Ishikawa (cell line): ENCODE data around the gene PDE3B.
A peak's percentile ranks its signal among the peaks of the same experiment; 100 is the strongest.

Experiments
- CEBPB ChIP-seq: IDR thresholded peaks from 2 replicates; pipeline ENCODE4 v1.6.1; 2012
- CREB1 ChIP-seq: IDR thresholded peaks from 2 replicates; pipeline ENCODE4 v1.6.1; 2012; ENCODE audit warnings: low read depth
- EGR1 ChIP-seq: IDR thresholded peaks from 2 replicates; pipeline ENCODE4 v1.6.1; 2012
- EP300 ChIP-seq: IDR thresholded peaks from 2 replicates; pipeline ENCODE4 v1.6.1; 2012; ENCODE audit warnings: borderline replicate concordance
- FOXM1 ChIP-seq: IDR thresholded peaks from 2 replicates; pipeline ENCODE4 v1.6.1; 2012; ENCODE audit warnings: low read depth, borderline replicate concordance
- NFIC ChIP-seq: IDR thresholded peaks from 2 replicates; pipeline ENCODE4 v1.6.1; 2012
- RAD21 ChIP-seq: IDR thresholded peaks from 2 replicates; pipeline ENCODE4 v1.6.1; 2012; ENCODE audit warnings: low read depth
- TAF1 ChIP-seq: IDR thresholded peaks from 2 replicates; pipeline ENCODE4 v1.6.1; 2012; ENCODE audit warnings: low read depth, mild to moderate bottlenecking
- TCF12 ChIP-seq: IDR thresholded peaks from 2 replicates; pipeline ENCODE4 v1.6.1; 2012; ENCODE audit warnings: low read depth
- TEAD4 ChIP-seq: IDR thresholded peaks from 2 replicates; pipeline ENCODE4 v1.6.1; 2012
- YY1 ChIP-seq: IDR thresholded peaks from 2 replicates; pipeline ENCODE4 v1.6.1; 2012; ENCODE audit warnings: low read depth
- ZBTB7A ChIP-seq: IDR thresholded peaks from 2 replicates; pipeline ENCODE4 v1.6.1; 2012; ENCODE audit warnings: low read depth
- TF ChIP-seq, protein P1 (sequence below): IDR thresholded peaks from 2 replicates; pipeline ENCODE4 v1.6.1; 2012
- TF ChIP-seq, protein P2 (sequence below): IDR thresholded peaks from 2 replicates; pipeline ENCODE4 v1.6.1; 2012
- TF ChIP-seq, protein P3 (sequence below): IDR thresholded peaks from 2 replicates; pipeline ENCODE4 v1.6.1; 2012; ENCODE audit warnings: low read depth, mild to moderate bottlenecking

Gene PDE3B

DNA sequence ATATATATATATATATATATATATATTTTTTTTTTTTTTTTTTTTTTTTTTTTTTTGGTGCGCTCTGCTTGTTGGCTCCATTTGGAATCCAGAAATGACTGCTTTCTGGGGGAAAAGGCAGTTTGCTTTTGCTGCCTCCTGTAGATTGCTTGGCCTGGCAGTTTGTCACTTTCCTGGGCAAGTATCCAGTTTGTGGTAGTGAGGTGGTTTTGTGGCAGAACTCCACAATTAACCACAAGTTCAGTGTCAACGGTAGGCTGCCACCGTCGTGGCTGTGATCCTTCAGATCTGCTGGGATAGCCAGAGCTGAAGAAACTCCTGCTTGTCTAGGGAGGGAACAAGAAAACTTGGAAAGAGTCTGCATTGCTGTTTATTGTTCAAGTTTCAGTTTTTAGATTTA is 5.0 kb upstream of the PDE3B start:
- no peak for TF ChIP-seq FOXM1

DNA sequence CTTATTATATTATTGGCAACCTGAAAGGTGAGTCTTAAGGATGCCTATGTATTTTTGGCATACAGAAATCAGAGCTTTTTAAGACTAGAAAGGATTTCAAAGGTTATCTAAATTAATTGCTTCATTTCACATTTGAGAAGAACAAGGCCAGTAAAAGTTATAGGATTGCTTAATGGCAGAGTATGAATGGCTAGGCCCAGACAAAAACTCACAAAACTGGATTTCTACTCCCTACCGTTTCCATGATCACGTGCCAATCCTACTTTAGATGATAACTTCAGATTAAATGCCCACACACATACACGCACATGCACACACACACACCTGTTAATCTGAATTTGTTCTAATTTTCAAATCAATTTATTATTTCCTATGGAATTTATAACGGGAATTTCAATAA is 1.8 kb upstream of the PDE3B start:
- TF ChIP-seq, protein P1, sequence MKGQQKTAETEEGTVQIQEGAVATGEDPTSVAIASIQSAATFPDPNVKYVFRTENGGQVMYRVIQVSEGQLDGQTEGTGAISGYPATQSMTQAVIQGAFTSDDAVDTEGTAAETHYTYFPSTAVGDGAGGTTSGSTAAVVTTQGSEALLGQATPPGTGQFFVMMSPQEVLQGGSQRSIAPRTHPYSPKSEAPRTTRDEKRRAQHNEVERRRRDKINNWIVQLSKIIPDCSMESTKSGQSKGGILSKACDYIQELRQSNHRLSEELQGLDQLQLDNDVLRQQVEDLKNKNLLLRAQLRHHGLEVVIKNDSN: peak; percentile 76
- no peak for TF ChIP-seq NFIC
- TF ChIP-seq EP300: no peak

DNA sequence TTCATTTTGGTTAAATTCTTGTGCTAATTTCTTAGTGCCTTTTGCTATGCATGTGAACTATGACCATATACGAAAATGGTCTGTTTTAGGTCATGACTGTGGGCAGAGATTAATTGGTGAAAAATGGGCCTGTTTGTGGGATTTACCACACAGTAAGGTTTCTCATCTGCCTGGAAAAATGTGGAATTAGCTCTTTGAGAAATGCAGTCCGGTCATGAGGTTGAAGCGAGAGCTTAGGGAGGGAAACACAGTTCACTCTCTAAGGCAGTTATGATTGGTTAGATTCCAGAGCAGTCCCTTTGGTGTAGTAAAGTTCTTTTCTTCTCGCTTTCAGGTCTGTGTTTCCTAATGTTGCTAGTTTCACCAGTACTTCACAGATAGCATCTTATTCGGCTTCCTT is 1.2 kb upstream of the PDE3B start:
- no peak for TF ChIP-seq CEBPB
- TF ChIP-seq, protein P2, sequence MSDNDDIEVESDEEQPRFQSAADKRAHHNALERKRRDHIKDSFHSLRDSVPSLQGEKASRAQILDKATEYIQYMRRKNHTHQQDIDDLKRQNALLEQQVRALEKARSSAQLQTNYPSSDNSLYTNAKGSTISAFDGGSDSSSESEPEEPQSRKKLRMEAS: no peak
- TF ChIP-seq FOXM1: no peak
- no peak for TF ChIP-seq ZBTB7A

DNA sequence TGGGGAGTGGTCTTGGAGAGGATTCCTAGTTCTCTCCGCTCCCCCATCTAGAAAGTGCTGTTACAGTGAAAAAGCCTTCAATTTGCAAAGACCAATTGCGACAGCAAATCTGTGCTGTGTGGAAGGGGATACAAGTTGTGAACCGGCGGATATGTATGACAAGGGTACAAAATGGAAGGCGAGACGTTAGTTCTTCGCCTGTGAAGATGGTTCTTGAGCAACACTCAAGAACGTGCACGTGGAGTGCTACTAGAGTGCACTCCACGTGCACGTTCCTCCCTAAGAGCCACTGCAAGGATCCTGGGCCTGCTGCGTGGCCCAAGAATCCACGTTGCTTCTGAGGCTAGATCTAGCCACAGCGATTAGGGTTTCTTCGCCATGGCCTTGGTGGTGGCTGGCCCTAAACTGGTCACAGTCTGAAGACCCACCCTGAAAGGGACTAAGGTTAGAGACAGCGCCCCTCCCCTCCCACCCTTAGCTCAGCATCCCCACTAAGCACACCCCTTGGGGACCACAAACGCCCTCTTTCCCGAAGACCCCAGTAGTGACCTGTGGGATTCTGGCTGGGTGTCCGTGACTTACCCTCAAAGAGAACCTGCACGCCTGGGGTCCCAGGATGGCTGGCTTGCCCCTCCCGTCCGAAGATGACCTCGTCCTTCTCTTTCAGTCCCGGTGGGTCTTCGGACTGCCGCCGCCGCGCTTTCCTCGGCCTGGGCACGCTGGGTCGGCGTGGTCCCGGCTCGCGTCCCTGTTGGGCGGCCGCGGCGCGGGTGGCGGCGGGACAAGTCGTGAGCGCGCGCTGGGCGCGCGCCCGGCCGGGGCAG is 519 bp upstream of the PDE3B start:
- TF ChIP-seq, protein P2: peak; percentile 94
- TF ChIP-seq, protein P1: no peak

DNA sequence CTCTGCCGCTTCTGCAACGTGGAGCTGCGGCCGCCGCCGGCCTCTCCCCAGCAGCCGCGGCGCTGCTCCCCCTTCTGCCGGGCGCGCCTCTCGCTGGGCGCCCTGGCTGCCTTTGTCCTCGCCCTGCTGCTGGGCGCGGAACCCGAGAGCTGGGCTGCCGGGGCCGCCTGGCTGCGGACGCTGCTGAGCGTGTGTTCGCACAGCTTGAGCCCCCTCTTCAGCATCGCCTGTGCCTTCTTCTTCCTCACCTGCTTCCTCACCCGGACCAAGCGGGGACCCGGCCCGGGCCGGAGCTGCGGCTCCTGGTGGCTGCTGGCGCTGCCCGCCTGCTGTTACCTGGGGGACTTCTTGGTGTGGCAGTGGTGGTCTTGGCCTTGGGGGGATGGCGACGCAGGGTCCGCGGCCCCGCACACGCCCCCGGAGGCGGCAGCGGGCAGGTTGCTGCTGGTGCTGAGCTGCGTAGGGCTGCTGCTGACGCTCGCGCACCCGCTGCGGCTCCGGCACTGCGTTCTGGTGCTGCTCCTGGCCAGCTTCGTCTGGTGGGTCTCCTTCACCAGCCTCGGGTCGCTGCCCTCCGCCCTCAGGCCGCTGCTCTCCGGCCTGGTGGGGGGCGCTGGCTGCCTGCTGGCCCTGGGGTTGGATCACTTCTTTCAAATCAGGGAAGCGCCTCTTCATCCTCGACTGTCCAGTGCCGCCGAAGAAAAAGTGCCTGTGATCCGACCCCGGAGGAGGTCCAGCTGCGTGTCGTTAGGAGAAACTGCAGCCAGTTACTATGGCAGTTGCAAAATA is 816 bp downstream of the PDE3B start:
- TF ChIP-seq ZBTB7A: no peak; the same call in 1 of the 2 replicates
- TF ChIP-seq EGR1: no peak
- TF ChIP-seq TCF12: 0 out of 2 replicates have a peak, but pooled peaks have one; percentile 17
- no peak for TF ChIP-seq NFIC

DNA sequence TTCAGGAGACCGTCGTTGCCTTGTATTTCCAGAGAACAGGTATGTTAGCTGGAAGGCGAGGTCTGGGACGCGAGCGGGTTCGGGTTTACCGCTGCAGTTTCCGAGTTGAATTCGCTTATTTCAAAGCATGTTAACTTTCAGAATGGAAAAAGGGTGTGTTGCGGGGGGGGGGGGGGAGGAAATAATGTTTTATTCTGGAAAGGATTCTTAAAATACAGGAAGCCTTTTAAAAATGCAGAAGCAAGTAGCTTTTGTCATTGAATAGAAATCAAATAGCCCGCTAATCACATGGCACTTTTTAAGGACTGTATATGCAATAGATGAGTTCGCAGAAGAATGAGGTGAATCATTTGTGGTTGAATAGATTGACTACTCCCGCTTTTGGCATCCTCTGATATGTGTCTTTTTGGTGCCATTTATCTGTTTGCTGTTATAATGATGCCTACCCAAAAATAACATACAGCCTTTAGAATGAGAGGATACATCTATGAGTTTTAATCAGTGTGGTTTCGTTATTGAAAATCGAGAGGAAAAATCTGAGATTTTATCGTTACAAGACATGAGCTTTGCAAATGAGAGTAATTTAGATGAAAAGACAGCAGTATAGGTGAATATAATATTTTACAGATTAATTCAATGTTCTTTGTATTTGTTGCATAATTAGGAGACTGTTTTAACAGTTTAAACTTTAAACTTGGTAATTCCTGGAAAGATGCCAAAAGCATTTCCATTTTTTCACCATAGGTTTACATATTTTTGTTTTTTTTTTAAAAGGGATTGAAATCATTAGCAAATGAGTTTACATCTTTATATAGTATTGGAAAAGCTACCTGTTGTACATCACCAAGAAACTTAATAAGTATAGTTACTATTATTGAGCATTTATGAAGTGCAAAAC is 1.7 kb downstream of the PDE3B start:
- TF ChIP-seq CREB1 (no peak), RAD21 (no peak), EP300 (no peak), EGR1 (no peak), ZBTB7A (no peak), FOXM1 (no peak), TCF12 (no peak), YY1 (no peak), NFIC (no peak), CEBPB (no peak), TEAD4 (no peak)
- TF ChIP-seq, protein P1: no peak
- TF ChIP-seq, protein P2: no peak
- TF ChIP-seq, protein P3, sequence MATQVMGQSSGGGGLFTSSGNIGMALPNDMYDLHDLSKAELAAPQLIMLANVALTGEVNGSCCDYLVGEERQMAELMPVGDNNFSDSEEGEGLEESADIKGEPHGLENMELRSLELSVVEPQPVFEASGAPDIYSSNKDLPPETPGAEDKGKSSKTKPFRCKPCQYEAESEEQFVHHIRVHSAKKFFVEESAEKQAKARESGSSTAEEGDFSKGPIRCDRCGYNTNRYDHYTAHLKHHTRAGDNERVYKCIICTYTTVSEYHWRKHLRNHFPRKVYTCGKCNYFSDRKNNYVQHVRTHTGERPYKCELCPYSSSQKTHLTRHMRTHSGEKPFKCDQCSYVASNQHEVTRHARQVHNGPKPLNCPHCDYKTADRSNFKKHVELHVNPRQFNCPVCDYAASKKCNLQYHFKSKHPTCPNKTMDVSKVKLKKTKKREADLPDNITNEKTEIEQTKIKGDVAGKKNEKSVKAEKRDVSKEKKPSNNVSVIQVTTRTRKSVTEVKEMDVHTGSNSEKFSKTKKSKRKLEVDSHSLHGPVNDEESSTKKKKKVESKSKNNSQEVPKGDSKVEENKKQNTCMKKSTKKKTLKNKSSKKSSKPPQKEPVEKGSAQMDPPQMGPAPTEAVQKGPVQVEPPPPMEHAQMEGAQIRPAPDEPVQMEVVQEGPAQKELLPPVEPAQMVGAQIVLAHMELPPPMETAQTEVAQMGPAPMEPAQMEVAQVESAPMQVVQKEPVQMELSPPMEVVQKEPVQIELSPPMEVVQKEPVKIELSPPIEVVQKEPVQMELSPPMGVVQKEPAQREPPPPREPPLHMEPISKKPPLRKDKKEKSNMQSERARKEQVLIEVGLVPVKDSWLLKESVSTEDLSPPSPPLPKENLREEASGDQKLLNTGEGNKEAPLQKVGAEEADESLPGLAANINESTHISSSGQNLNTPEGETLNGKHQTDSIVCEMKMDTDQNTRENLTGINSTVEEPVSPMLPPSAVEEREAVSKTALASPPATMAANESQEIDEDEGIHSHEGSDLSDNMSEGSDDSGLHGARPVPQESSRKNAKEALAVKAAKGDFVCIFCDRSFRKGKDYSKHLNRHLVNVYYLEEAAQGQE: no peak

DNA sequence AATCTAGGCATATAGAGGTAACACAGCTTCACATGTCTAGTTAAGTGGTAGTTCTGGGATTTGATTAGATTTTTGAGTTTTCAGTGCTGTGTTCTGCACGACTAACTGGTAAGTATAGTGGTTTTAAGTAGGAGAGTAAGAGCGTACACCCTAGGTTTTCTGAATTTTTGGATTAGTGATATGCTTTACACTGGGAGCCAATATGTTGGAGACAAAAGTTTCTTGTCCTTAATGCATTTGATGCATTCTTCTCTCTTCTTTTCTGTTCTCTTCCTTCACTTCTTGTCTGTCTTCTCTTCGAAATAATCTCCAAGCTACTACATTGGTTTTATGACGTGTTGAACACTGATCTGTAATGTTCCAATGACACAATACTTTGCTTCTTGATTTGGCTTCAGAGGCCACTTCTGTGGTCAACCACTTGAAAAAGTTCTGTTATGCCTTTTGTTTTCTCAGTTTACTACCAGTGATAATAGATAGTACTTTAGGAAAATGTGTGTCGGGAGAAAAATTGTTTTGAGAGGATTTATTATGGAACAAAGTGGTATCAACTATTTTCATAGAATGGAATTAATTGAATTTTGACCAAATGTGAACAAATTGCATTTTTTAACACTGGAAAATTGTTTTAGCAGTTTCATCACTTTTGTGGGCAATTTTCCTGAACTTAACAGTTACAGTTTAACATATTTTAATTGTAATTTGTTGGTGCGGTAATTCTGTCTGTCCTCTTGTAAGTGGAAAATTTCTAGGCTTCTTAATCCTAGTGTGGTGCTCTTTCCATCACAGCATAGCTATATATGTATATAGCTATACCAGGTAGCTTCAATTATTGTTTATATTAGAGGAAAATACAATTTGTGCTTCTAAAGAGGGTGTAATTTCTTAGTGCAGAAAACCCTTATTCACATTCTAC is 2.6 kb downstream of the PDE3B start:
- TF ChIP-seq FOXM1: no peak
- no peak for TF ChIP-seq EGR1
- TF ChIP-seq, protein P3: no peak
- no peak for TF ChIP-seq EP300
- TF ChIP-seq TCF12: no peak
- no peak for TF ChIP-seq YY1
- no peak for TF ChIP-seq RAD21
- TF ChIP-seq TAF1: no peak
- no peak for TF ChIP-seq CREB1
- TF ChIP-seq CEBPB: no peak
- TF ChIP-seq ZBTB7A: no peak
- TF ChIP-seq NFIC: no peak
- TF ChIP-seq TEAD4: no peak
- TF ChIP-seq, protein P1: no peak
- TF ChIP-seq, protein P2: no peak
